DMS79 (cell line): ENCODE measurements around the gene AMER3.

Source experiments
- DNase-seq: peaks from one replicate; lab custom pipeline; 2025; lab: John Stamatoyannopoulos, UW

Gene AMER3

GRCh38 chr2:130786076-130786475 lies 30.7 kb downstream of the AMER3 start:
- DNase-seq, result no peak

GRCh38 chr2:130787841-130788240 lies 32.5 kb downstream of the AMER3 start:
- DNase-seq, result no peak

GRCh38 chr2:130790312-130790711 lies 35.0 kb downstream of the AMER3 start:
- no peak for DNase-seq

GRCh38 chr2:130790804-130791616 lies 35.7 kb downstream of the AMER3 start:
- DNase-seq, result no peak

- peak; percentile 83 for DNase-seq
Measured at GRCh38 chr2:130791617-130791939, 36.2 kb downstream of the AMER3 start.

GRCh38 chr2:130795431-130795830 lies 40.1 kb downstream of the AMER3 start:
- DNase-seq, result no peak

- DNase-seq, result no peak
Measured at GRCh38 chr2:130796290-130796689, 41.0 kb downstream of the AMER3 start.

- peak; percentile 77 for DNase-seq
Measured at GRCh38 chr2:130797493-130798435, 42.4 kb downstream of the AMER3 start.

- peak; percentile 78 for DNase-seq
Measured at GRCh38 chr2:130798472-130799218, 43.3 kb downstream of the AMER3 start.

GRCh38 chr2:130799295-130799694 lies 44.0 kb downstream of the AMER3 start:
- DNase-seq, result no peak

GRCh38 chr2:130805613-130806012 lies 50.3 kb downstream of the AMER3 start:
- no peak for DNase-seq

GRCh38 chr2:130806370-130806769 lies 51.0 kb downstream of the AMER3 start:
- DNase-seq, result no peak

GRCh38 chr2:130807659-130808385 lies 52.5 kb downstream of the AMER3 start:
- peak; percentile 83 for DNase-seq

- DNase-seq, result peak; percentile 23
Measured at GRCh38 chr2:130808482-130809268, 53.3 kb downstream of the AMER3 start.

- no peak for DNase-seq
Measured at GRCh38 chr2:130810490-130810889, 55.1 kb downstream of the AMER3 start.

GRCh38 chr2:130813722-130814121 lies 58.4 kb downstream of the AMER3 start:
- no peak for DNase-seq

GRCh38 chr2:130814931-130815680 lies 59.8 kb downstream of the AMER3 start:
- no peak for DNase-seq
